Measurements from ENCODE around the gene COASY.
A peak's percentile ranks its signal among the peaks of the same experiment; 100 is the strongest.
"Not testable (repeated sequence)": the region's sequence is repeated elsewhere in the genome, so short reads cannot be mapped to it uniquely, and the experiment has no call there.

The COASY gene

DNA sequence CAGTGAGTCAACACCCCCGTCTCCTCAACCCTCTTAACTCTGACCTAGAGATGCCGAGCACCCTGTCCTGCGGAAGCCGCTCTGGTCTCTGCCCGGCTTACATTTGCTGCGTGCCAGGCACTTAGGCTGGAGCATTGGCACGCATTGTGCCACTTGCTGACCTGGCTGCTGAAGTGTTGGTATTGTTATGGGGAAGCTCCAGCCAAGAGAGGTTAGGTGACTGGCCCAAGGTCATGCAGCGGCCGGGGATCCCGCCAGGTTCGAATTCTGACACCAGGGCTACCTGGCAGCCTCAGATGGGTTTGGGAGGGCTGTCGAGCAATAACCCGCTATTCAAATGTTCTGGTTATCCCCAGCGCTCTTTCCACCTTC, 14.3 kb upstream of the COASY start:
- no peak for DNase-seq (ENCODE audit: low spot score)
- Histone ChIP-seq H3K27ac (no peak overlapping the region), H3K4me3 (no peak overlapping the region)
- TF ChIP-seq, protein P1, sequence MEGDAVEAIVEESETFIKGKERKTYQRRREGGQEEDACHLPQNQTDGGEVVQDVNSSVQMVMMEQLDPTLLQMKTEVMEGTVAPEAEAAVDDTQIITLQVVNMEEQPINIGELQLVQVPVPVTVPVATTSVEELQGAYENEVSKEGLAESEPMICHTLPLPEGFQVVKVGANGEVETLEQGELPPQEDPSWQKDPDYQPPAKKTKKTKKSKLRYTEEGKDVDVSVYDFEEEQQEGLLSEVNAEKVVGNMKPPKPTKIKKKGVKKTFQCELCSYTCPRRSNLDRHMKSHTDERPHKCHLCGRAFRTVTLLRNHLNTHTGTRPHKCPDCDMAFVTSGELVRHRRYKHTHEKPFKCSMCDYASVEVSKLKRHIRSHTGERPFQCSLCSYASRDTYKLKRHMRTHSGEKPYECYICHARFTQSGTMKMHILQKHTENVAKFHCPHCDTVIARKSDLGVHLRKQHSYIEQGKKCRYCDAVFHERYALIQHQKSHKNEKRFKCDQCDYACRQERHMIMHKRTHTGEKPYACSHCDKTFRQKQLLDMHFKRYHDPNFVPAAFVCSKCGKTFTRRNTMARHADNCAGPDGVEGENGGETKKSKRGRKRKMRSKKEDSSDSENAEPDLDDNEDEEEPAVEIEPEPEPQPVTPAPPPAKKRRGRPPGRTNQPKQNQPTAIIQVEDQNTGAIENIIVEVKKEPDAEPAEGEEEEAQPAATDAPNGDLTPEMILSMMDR (IDR thresholded peaks at IDR 0.05) = no peak

DNA sequence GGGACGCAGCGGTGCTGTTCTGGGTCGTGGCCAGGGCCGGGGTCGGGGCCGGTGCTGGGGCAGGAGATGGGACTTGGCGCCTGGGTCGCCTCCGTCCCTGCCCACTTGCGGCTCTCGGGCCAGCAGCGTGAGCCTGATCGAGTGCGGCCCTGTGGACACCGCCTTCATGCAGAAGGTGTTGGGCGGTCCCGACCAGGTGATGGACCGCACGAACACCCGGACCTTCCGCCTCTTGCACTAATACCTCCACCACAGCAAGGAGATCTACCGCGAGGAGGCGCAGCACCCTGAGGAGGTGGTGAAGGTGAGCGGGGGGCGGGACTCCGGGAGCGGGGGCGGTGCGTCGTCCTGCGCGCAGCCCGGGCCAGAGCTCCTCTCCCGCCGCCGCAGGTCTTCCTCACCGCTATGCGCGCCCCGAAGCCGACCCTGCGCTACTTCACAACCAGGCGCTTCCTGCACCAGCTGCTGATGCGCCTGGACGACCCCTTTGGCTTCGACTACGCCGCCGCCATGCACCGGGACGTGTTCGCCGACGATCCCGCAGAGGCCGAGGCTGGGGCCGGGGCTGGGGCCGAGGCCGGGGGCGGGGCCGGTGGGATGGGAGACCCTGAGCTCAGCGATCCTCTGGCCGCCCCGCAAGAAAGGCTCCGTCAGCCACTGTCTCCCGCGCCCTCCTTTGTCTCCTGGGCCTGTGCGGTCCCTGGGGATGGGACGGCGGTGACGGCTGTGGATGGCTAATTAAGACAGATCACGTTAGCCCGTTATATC, 13.7 kb upstream of the COASY start:
- no peak overlapping the region for H3K27ac ChIP-seq
- peak overlapping the region; percentile 28 for H3K4me3 ChIP-seq
- TF ChIP-seq, protein P1 (IDR thresholded peaks at IDR 0.05) = no peak
- no peak for DNase-seq (ENCODE audit: low spot score)

DNA sequence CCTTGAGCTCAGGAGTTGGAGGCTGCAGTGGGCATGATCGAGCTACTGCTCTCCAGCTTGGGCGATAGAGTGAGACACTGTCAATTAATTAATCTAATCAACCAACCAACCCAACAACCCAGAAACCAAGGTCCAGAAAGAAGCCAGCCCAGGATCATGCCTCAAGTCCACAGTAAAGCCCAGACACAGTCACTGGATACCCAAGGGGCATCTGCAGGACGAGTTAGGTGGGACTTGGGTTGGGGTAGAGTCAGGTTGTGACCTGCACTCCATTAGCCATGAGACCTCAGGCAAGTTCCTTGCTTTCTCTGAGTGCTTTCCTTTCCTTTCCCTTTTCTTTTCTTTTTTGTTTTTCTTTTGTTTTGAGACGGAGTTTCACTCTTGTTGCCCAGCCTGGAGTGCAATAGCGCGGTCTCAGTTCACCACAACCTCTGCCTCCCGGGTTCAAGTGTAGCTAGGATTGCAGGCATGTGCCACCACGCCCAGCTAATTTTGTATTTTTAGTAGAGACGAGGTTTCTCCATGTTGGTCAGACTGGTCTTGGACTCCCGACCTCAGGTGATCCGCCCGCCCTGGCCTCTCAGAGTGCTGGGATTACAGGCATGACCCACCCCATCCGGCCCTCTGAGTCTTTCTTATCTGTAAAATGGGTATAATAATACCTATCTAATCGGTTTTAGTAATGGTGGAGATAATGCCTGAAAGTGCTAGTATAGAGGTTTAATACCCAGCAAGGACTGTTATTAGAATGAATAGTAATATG, 12.8 kb upstream of the COASY start:
- no peak for DNase-seq (ENCODE audit: low spot score)
- Histone ChIP-seq H3K4me3 (no peak overlapping the region), H3K27ac (no peak overlapping the region)
- TF ChIP-seq, protein P1 (IDR thresholded peaks at IDR 0.05) = no peak

DNA sequence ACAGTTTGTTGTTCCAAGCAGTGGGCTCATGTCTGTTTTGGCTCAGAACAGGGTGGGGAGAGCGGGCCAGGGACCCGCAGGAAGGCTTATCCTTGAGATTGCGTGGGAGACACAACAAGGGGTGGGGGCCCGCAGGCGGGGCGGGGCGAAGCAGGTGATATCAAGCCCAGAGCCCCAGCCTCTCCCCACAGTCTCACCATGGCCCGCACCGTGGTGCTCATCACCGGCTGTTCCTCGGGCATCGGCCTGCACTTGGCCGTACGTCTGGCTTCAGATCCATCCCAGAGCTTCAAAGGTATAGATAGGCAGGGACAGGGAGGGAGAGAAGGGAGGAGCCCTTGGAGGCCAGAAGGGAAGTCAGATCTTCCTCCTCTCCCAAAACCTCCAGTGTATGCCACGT, 9.2 kb upstream of the COASY start, which contains the start of gene HSD17B1:
TSS of gene HSD17B1 (plus strand) at position 188 of the 400 bp plus-strand sequence. CDS start at position 199, 11 bp downstream.
- Histone ChIP-seq H3K27ac (peak within 1 kb of the TSS; percentile 84 to 92), H3K4me3 (peak within 1 kb of the TSS; percentile 99)
- DNase-seq (ENCODE audit: low spot score) = not testable (repeated sequence)

DNA sequence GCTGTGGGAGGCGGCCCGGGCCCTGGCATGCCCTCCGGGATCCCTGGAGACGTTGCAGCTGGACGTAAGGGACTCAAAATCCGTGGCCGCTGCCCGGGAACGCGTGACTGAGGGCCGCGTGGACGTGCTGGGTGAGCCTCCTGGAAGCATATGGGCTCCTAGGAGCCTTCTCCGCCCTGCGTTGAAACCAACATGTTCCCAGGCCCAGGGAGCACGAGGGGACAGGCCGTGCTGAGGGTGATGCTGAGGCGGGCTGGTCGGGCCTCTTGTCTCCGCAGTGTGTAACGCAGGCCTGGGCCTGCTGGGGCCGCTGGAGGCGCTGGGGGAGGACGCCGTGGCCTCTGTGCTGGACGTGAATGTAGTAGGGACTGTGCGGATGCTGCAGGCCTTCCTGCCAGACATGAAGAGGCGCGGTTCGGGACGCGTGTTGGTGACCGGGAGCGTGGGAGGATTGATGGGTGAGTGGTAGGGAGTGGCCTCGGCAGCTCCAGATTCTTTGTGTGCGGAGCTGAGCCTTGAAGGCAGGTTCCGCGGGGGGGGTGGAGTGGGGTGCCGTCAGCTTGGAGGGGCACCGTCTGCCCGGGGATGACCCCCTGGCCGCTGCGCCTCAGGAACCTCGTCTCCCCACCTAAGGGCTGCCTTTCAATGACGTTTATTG, 8.7 kb upstream of the COASY start:
- no peak for DNase-seq (ENCODE audit: low spot score)
- TF ChIP-seq, protein P1 (IDR thresholded peaks at IDR 0.05) = no peak
- peak overlapping the region; percentile 99 for H3K4me3 ChIP-seq
- H3K27ac ChIP-seq = peak overlapping the region; percentile 84 to 92

DNA sequence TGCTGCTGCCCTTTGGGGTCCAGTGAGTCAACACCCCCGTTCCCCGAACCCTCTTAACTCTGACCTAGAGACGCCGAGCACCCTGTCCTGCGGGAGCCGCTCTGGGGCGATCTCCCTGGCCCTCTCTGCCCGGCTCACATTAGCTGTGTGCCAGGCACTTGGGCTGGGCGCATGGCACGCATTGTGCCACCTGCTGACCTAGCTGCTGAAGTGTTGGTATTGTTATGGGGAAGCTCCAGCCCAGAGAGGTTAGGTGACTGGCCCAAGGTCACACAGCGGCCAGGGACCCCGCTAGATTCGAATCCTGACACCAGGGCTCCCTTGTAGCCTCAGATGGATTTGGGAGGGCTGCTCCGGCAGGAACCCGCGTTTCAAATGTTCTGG, 8.1 kb upstream of the COASY start:
- no peak for DNase-seq (ENCODE audit: low spot score)
- Histone ChIP-seq H3K4me3 (peak overlapping the region; percentile 99), H3K27ac (peak overlapping the region; percentile 84 to 92)
- TF ChIP-seq, protein P1 (IDR thresholded peaks at IDR 0.05) = no peak
